AG09319 (cell line): ENCODE measurements around the gene KRT72.

Source experiments
- DNase-seq: peaks from one replicate; pipeline ENCODE4 v3.0.0-alpha.2; 2010; ENCODE audit warnings: low read depth; ENCODE audit errors: extremely low read depth
- TF ChIP-seq, protein P1 (sequence below): IDR thresholded peaks from 2 replicates; pipeline ENCODE4 v1.5.1; 2011; ENCODE audit warnings: low read depth, mild to moderate bottlenecking, inconsistent platforms, low read length, moderate library complexity

KRT72 gene

DNA sequence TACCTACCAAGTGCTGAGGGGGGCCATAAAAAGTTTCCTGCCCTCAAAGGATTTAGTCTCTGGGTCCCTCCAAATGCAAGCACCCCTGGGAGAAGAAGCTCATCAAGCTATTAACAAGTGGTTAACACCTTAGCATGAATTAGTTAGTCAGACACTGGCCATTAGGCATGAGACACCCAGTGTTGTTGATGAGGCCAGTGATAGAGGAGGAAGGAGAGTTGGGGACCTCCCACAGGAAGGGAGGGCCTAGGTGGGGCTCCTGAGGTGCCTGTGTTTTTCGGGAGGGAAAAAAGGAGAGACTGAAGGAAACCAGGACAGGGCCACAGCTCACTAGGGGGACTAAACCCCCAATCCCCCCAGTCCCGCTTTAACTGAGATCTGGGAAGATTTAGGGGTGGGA is 43.8 kb downstream of the KRT72 start:
- DNase-seq, result no peak
- TF ChIP-seq, protein P1, sequence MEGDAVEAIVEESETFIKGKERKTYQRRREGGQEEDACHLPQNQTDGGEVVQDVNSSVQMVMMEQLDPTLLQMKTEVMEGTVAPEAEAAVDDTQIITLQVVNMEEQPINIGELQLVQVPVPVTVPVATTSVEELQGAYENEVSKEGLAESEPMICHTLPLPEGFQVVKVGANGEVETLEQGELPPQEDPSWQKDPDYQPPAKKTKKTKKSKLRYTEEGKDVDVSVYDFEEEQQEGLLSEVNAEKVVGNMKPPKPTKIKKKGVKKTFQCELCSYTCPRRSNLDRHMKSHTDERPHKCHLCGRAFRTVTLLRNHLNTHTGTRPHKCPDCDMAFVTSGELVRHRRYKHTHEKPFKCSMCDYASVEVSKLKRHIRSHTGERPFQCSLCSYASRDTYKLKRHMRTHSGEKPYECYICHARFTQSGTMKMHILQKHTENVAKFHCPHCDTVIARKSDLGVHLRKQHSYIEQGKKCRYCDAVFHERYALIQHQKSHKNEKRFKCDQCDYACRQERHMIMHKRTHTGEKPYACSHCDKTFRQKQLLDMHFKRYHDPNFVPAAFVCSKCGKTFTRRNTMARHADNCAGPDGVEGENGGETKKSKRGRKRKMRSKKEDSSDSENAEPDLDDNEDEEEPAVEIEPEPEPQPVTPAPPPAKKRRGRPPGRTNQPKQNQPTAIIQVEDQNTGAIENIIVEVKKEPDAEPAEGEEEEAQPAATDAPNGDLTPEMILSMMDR, result no peak

DNA sequence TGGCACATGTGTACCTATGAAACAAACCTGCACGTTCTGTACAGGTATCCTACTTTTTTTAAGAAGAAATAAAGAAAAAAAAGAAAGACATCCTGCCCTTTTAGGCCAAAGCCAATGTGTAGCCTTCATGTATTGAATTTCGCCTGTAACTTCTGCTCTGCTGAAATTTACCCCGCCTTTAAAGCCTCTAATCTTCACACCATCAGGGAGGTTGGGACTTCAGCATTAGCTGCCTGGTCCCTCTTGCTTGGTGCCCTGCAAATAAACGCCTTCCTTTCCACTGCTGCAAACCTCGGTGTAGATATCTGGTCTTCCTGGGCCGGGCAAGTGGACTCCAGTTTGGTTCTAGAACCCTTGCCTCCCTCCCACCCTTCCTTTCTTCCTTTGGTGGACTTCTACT is 45.7 kb downstream of the KRT72 start:
- TF ChIP-seq, protein P1, result no peak
- DNase-seq, result no peak

DNA sequence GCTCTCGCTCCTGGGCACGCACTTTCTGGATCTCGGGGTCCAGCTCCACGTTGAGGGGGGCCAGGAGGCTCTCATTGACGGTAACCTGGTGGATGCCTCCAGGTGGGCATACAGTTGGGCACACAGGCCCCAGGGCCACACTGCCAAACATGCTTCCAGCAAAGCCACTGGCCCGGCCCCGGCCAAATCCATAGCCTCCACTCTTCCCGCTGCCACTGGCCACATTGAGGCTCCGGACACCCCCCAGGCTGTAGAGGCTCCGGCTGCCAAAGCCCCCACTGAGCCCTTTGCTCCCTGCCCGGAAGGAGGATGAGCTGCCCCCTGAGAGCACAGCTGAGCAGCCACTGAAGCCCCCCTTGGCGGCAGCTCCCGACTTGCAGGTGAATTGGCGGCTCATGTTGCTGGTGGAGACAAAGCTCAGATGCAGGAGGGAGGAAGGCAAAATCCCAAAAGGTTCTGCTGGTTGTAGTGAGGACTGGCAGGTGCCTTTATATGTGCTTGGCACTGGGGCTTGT is 48.5 kb downstream of the KRT72 start, which contains the start of gene KRT71:
TSS of gene KRT71 (minus strand) at position 465 of the 515 bp plus-strand sequence. CDS start at position 397, 68 bp downstream.
- TF ChIP-seq, protein P1, result no peak
- no peak for DNase-seq

DNA sequence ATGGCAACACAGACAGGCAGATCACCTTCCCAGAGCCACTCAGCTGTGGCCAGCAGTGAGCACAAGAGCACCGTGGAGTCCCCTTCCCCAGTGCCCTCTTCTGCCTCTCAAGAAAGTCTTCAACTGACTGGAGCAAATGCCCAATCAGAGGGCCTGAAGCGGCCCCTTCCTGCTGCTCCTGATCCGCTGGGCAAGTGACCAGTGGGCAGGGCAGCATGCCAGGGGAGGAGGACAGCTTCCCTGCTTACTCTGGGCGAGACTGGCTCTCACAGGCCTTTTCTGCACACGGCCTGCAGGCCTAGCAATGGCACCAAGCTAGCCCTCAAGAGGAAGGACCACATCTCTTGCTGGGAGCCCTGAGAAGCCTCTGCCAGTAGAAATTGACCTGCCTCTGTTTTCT is 49.2 kb downstream of the KRT72 start:
- TF ChIP-seq, protein P1, result no peak
- DNase-seq, result no peak

DNA sequence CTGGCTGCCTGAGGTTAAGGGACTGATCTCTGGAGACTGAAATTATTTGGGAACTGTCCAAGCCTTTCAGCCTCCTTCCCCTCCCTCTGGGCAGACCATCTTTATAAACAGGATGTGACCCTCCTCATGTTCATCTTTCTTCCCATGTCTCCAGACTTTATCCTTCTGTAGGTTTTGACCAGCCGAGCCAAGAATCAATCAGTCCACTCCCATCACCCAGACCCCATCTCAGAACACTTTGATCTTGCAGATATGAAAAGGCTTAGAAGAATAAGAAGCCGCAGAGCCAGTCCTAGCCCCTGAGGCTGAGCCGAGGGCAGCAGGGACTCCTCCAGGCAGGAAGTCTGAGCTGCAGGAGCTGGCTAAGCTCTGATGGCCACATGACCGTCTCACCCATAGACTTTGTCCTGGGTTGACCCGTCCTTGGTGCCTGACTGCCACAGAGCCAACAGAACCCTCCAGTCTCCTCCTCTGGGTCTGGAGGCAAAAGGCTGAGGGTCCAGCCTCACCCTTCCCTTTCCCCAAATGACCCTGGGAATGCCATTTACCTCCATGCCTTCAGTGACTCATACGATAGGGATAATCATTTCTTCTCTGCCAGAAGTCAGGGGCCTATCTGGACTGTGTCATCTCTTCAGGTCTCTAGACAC is 49.9 kb downstream of the KRT72 start:
- no peak for DNase-seq

DNA sequence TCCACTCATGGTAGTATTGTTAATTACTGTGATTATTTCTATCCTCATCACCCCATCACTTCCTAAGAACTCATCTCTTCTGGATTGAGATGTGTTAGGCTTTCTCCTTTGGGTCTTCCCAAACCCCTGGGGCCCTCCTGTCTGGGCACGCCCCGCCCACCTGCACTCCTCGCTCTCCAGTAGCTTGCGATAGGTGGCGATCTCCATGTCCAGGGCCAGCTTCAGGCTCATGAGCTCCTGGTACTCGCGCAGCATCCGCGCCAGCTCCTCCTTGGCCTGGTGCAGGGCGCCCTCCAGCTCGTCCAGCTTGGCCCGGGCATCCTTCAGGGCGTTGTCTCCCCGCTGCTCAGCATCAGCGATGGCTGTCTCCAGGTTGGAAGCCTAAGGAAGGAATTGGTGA is 55.1 kb downstream of the KRT72 start:
- no peak for DNase-seq
- TF ChIP-seq, protein P1, result no peak

More for the DNA sequence above, 49.9 kb downstream of the KRT72 start:
- TF ChIP-seq, protein P1, result no peak

DNA sequence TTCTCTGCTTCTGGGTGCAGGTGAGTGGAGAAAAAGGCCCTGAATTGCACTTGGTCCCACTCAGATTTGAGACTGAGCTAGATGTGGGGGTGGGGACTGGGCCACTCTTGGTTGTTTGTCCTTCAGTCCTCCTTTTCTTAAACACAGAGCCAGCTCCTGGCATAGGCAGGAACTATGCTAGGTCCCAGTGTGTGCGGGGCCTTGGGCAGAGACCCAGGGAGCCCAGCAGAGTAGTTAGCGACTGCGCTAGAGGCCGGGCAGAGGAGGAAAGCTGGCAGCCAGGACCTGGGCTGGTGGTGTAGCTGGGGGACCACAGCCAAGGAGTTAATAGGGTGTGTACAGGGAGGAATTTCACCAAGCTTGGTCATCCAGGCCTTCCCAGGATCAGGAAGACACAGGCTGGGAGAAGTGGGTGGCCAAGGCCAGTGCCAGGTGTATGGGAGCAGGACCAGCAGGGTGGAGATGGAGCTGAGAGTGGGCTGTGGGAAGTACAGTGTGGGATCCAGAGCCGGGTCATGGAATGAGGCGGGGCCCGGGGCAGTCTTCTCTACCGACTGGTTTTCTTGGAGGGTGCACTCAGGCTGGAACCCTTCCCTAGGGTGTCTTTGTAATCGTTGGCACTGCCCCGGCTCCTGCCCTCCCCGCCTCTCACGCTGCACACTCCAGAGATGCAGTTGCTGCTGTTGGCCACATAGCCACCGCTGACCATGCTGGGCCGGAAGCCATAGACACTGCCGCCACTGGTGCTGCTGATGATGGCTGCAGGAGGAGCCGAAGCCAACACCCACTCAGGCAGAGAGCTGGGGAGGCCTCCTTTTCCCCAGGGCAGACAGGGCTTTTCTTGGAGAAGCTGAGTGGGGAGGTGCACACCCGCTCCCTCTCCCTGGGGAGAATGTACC is 57.0 kb downstream of the KRT72 start:
- TF ChIP-seq, protein P1, result no peak
- DNase-seq, result no peak
